Measurements from ENCODE around the gene RGS12. TPM values are rescaled to one million over a fixed set of nuclear protein-coding genes. Genes with fewer than 3 reads are reported as not detected.

The RGS12 gene
- total RNA-seq, 1 donor from 2014 or later: 34.2 TPM

DNA sequence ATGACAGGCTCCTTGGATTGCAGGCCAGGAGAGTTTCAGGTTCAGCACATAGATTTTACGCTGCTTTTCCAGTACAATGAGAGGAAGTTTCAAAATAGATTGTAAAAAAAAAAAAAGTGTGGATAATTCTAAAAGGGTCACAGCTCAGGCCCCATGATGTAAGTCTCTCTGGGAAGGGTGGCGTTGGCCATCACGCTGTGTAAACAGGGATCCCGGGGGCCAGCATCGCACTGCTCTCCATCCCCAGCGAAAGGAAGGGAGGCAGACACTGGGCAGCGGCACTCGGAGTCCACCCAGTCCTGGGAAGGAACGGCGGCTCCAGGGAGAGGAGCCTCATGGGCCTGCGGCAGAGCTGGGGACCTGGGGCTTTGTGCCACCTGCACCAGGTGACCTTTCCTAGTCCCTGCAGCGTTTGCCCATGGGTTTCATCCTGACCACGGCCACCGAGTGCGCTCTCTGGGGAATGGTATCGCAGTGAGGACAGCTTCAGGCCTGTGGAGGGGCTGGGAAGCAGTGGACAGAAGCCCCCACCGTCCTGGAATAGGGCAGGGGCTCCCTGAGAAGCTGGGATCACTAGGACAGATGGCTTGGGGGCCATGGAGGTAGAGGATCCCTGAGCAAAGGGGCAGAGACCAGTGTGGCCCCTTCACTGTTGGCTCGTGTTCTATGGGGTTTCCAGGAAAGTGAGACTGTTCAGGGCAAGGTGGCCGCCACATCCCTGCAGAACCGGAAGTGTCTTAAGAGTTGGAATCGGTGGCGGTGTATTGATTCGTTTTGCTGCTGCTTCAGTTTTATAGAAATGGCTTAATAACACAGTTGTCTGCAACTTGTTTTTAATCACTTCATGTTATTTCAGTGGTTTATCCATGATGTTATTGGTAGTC is 38.9 kb downstream of the RGS12 start:
- DNase-seq (ENCODE audit: low read depth): no peak
- FAIRE-seq: no peak
- no peak for TF ChIP-seq CTCF (IDR thresholded peaks at IDR 0.05; ENCODE audit: insufficient read depth, low read length, severe bottlenecking)

DNA sequence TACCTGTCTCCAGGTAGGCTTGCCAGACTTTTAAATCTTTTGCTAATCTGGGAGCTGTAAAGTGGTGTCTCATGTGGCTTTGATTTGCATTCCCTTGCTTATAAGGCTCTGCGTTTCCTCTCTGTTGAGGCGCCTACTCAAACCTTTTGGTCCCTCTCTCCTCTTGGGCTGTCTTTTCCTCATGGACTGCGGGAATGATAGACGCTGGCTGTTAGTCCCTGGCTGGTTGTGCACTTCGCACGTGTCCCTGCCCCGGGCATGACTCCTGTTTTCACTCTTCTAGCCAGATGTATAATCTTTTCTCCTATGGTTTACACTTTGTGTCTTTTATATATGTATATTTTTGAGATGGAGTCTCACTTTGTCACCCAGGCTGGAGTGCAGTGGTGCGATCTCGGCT is 39.7 kb downstream of the RGS12 start:
- no peak for TF ChIP-seq CTCF (IDR thresholded peaks at IDR 0.05; ENCODE audit: insufficient read depth, low read length, severe bottlenecking)
- DNase-seq (ENCODE audit: low read depth) (no peak), FAIRE-seq (no peak)
- Histone ChIP-seq H3K4me3 (ENCODE audit: low read depth, low read length) (no peak overlapping the region), H3K36me3 (ENCODE audit: control insufficient read depth, insufficient read depth, low read length) (no peaks in the 10 kb centered on the region), H3K27me3 (ENCODE audit: control insufficient read depth, insufficient read depth, low read length) (no peaks in the 10 kb centered on the region)

More for the DNA sequence above, 38.9 kb downstream of the RGS12 start:
- no peak overlapping the region for H3K4me3 ChIP-seq (ENCODE audit: low read depth, low read length)
- no peaks in the 10 kb centered on the region for H3K27me3 ChIP-seq (ENCODE audit: control insufficient read depth, insufficient read depth, low read length)
- H3K36me3 ChIP-seq (ENCODE audit: control insufficient read depth, insufficient read depth, low read length): no peaks in the 10 kb centered on the region

GRCh38 chr4:3334316-3334715 is 41.5 kb downstream of the RGS12 start:
- no peak for TF ChIP-seq CTCF (IDR thresholded peaks at IDR 0.05; ENCODE audit: insufficient read depth, low read length, severe bottlenecking)
- FAIRE-seq (no peak), DNase-seq (ENCODE audit: low read depth) (no peak)
- Histone ChIP-seq H3K4me3 (ENCODE audit: low read depth, low read length) (no peak overlapping the region), H3K27me3 (ENCODE audit: control insufficient read depth, insufficient read depth, low read length) (no peaks in the 10 kb centered on the region), H3K36me3 (ENCODE audit: control insufficient read depth, insufficient read depth, low read length) (no peaks in the 10 kb centered on the region)

DNA sequence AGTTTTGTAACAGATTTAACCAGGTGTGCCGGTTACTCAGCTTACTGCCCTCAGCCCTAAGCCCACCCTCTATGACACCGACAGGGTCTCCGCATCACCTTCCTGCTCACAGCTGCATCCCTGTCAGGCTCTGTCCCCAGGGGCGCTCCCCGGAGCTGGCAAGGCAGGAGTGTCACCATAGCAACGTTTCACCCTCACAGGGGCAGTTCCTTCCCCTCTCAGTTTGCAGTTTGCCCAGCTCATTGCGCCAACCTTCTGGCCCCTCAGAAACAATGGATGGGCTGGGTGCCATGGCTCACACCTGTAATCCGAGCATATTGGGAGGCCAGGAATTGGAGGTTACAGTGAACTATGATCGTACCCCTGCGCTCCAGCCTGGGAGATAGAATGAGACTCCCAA is 42.6 kb downstream of the RGS12 start:
- no peaks in the 10 kb centered on the region for H3K27me3 ChIP-seq (ENCODE audit: control insufficient read depth, insufficient read depth, low read length)
- no peak for TF ChIP-seq CTCF (IDR thresholded peaks at IDR 0.05; ENCODE audit: insufficient read depth, low read length, severe bottlenecking)
- no peaks in the 10 kb centered on the region for H3K36me3 ChIP-seq (ENCODE audit: control insufficient read depth, insufficient read depth, low read length)
- DNase-seq (ENCODE audit: low read depth) (no peak), FAIRE-seq (no peak)
- H3K4me3 ChIP-seq (ENCODE audit: low read depth, low read length): no peak overlapping the region

GRCh38 chr4:3335982-3336381 is 43.2 kb downstream of the RGS12 start:
- FAIRE-seq: no peak
- DNase-seq (ENCODE audit: low read depth): no peak
- no peaks in the 10 kb centered on the region for H3K27me3 ChIP-seq (ENCODE audit: control insufficient read depth, insufficient read depth, low read length)
- TF ChIP-seq CTCF (IDR thresholded peaks at IDR 0.05; ENCODE audit: insufficient read depth, low read length, severe bottlenecking): no peak
- H3K36me3 ChIP-seq (ENCODE audit: control insufficient read depth, insufficient read depth, low read length): no peaks in the 10 kb centered on the region
- no peak overlapping the region for H3K4me3 ChIP-seq (ENCODE audit: low read depth, low read length)

All from bronchial epithelial cell (primary cell).